ENCODE measurements around the gene PGM1. TPM values are rescaled to one million over a fixed set of nuclear protein-coding genes. Genes with fewer than 3 reads are reported as not detected.

Gene PGM1
- total and polyA plus RNA-seq, 2 of the 13 experiments (the other 11 are each of a cell fraction or from before 2014, with no cell fraction given): 51.6 to 105 TPM

DNA sequence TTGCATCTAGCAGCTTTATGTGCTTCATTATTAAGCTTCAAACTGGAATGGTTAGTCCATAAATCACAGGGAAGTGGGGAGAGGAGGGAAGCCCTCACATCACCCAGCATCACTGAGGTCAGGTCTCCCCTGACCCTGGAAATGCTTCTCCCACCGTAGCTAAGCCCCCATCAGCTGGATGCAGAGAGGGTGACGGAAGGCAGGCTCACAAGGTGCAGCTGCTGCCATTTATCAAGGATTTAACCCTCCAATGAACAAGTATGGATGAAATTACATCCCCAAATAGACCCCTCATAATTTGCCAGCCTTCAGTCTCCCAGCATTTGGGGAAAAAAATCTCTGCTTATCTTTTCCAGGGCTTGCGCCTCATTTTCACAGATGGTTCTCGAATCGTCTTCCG is 60.8 kb downstream of the PGM1 start (continued):
- TF ChIP-seq, protein P1, sequence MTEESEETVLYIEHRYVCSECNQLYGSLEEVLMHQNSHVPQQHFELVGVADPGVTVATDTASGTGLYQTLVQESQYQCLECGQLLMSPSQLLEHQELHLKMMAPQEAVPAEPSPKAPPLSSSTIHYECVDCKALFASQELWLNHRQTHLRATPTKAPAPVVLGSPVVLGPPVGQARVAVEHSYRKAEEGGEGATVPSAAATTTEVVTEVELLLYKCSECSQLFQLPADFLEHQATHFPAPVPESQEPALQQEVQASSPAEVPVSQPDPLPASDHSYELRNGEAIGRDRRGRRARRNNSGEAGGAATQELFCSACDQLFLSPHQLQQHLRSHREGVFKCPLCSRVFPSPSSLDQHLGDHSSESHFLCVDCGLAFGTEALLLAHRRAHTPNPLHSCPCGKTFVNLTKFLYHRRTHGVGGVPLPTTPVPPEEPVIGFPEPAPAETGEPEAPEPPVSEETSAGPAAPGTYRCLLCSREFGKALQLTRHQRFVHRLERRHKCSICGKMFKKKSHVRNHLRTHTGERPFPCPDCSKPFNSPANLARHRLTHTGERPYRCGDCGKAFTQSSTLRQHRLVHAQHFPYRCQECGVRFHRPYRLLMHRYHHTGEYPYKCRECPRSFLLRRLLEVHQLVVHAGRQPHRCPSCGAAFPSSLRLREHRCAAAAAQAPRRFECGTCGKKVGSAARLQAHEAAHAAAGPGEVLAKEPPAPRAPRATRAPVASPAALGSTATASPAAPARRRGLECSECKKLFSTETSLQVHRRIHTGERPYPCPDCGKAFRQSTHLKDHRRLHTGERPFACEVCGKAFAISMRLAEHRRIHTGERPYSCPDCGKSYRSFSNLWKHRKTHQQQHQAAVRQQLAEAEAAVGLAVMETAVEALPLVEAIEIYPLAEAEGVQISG (CRISPR knock-in tag; IDR thresholded peaks at IDR 0.05): no peak
- TF ChIP-seq RAD51 (IDR thresholded peaks at IDR 0.05; ENCODE audit: borderline replicate concordance) (no peak), FOXK1 (CRISPR knock-in tag; IDR thresholded peaks at IDR 0.05; ENCODE audit: borderline replicate concordance, low read depth) (no peak), ZNF720 (CRISPR knock-in tag; IDR thresholded peaks at IDR 0.05) (no peak), U2AF2 (IDR thresholded peaks at IDR 0.05; ENCODE audit: low read depth, low read length) (no peak)

DNA sequence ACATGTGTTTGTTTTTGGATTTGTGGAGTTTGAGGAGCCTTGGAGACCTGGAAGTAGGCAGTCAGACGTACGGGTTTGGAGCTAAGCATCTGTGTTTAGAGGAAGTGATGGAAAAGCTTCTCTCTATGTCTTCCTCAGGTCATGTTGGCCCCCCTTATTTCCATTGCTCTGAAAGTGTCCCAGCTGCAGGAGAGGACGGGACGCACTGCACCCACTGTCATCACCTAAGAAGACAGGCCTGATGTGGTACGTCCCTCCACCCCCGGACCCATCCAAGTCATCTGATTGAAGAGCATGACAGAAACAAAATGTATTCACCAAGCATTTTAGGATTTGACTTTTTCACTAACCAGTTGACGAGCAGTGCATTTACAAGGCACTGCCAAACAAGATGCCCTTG is 66.2 kb downstream of the PGM1 start:
- CTCF ChIA-PET (ENCODE audit: low intra/inter-chr PET ratio, low total read pairs): no interaction called here
- POLR2A ChIA-PET: interaction anchor here (1.2 kb wide), 1 partner anchor 17 kb away, joined by 3 read pairs; no protein-coding TSS in a partner anchor
- intact Hi-C loops (cut with micrococcal nuclease; ENCODE audit: unreplicated experiment): no loop called here
- H3K4me1 ChIP-seq (ENCODE audit: insufficient read depth, low read length): peaks cover 25% of the 10 kb centered on the region
- FAIRE-seq: no peak
- no peaks in the 10 kb centered on the region for H4K20me1 ChIP-seq (ENCODE audit: insufficient read depth, low read length)
- no peak overlapping the region for H3K4me3 ChIP-seq (replicated peaks in 1 of 3; ENCODE audit: insufficient read depth in 1 of 3, low read depth in 2 of 3, low read length in 3 of 3)
- in situ Hi-C loops (cut with HindIII; ENCODE audit: extremely low pct_ligation_motif_present, low pct_unique_long_range_greater_than_20kb): no loop called here
- no peak overlapping the region for H3K4me2 ChIP-seq (ENCODE audit: low read depth, low read length)
- no peaks in the 10 kb centered on the region for H3K27me3 ChIP-seq (ENCODE audit: control insufficient read depth in 1 of 2, insufficient read depth in 2 of 2, low read length in 2 of 2)
- H3K79me2 ChIP-seq (ENCODE audit: insufficient read depth, low read length): no peaks in the 10 kb centered on the region
- no peak overlapping the region for H2AFZ ChIP-seq (ENCODE audit: low read length)
- no peak for DNase-seq (ENCODE audit: low spot score)
- WGBS (ENCODE audit: low lambda C conversion rate): 91% methylated on average over 7 of the region's 7 CpGs
- no peak for ATAC-seq
- peaks cover 10 to 31% of the 10 kb centered on the region in 2 experiments; a peak in 4 of 5 replicates for H3K36me3 ChIP-seq (replicated peaks in 1 of 2; ENCODE audit: control insufficient read depth in 1 of 2, insufficient read depth in 2 of 2, low read length in 2 of 2)
- H3K9ac ChIP-seq (ENCODE audit: insufficient read depth, low read depth, low read length): no peak overlapping the region
- H3K9me3 ChIP-seq (ENCODE audit: low read length): no peaks in the 10 kb centered on the region
- no peak overlapping the region for H3K27ac ChIP-seq (ENCODE audit: extremely low read length, insufficient read depth, low read length)
- BruUV-seq (replicated peaks): no TSS peak
- no peak for TF ChIP-seq TRIM24 (CRISPR knock-in tag; IDR thresholded peaks at IDR 0.05)
- no peak for TF ChIP-seq MED1 (CRISPR knock-in tag; IDR thresholded peaks at IDR 0.05)
- TF ChIP-seq ZNF598 (CRISPR knock-in tag; IDR thresholded peaks at IDR 0.05; ENCODE audit: borderline replicate concordance): no peak
- TF ChIP-seq RFX1 (IDR thresholded peaks at IDR 0.05): no peak
- TF ChIP-seq, protein P2, sequence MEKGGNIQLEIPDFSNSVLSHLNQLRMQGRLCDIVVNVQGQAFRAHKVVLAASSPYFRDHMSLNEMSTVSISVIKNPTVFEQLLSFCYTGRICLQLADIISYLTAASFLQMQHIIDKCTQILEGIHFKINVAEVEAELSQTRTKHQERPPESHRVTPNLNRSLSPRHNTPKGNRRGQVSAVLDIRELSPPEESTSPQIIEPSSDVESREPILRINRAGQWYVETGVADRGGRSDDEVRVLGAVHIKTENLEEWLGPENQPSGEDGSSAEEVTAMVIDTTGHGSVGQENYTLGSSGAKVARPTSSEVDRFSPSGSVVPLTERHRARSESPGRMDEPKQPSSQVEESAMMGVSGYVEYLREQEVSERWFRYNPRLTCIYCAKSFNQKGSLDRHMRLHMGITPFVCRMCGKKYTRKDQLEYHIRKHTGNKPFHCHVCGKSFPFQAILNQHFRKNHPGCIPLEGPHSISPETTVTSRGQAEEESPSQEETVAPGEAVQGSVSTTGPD (CRISPR knock-in tag; IDR thresholded peaks at IDR 0.05): no peak
- no peak for TF ChIP-seq SP2 (CRISPR knock-in tag; IDR thresholded peaks at IDR 0.05)
- TF ChIP-seq, protein P3, sequence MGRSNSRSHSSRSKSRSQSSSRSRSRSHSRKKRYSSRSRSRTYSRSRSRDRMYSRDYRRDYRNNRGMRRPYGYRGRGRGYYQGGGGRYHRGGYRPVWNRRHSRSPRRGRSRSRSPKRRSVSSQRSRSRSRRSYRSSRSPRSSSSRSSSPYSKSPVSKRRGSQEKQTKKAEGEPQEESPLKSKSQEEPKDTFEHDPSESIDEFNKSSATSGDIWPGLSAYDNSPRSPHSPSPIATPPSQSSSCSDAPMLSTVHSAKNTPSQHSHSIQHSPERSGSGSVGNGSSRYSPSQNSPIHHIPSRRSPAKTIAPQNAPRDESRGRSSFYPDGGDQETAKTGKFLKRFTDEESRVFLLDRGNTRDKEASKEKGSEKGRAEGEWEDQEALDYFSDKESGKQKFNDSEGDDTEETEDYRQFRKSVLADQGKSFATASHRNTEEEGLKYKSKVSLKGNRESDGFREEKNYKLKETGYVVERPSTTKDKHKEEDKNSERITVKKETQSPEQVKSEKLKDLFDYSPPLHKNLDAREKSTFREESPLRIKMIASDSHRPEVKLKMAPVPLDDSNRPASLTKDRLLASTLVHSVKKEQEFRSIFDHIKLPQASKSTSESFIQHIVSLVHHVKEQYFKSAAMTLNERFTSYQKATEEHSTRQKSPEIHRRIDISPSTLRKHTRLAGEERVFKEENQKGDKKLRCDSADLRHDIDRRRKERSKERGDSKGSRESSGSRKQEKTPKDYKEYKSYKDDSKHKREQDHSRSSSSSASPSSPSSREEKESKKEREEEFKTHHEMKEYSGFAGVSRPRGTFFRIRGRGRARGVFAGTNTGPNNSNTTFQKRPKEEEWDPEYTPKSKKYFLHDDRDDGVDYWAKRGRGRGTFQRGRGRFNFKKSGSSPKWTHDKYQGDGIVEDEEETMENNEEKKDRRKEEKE (IDR thresholded peaks at IDR 0.05): no peak
- no peak for TF ChIP-seq RNF2 (conservative IDR thresholded peaks at IDR 0.05; ENCODE audit: low read depth)
- TF ChIP-seq NFRKB (IDR thresholded peaks at IDR 0.05): no peak
- no peak for TF ChIP-seq FOXJ3 (CRISPR knock-in tag; IDR thresholded peaks at IDR 0.05; ENCODE audit: borderline replicate concordance)
- TF ChIP-seq, protein P4, sequence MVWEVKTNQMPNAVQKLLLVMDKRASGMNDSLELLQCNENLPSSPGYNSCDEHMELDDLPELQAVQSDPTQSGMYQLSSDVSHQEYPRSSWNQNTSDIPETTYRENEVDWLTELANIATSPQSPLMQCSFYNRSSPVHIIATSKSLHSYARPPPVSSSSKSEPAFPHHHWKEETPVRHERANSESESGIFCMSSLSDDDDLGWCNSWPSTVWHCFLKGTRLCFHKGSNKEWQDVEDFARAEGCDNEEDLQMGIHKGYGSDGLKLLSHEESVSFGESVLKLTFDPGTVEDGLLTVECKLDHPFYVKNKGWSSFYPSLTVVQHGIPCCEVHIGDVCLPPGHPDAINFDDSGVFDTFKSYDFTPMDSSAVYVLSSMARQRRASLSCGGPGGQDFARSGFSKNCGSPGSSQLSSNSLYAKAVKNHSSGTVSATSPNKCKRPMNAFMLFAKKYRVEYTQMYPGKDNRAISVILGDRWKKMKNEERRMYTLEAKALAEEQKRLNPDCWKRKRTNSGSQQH (CRISPR knock-in tag; IDR thresholded peaks at IDR 0.05; ENCODE audit: low read depth): no peak
- TF ChIP-seq ZNF33A (CRISPR knock-in tag; IDR thresholded peaks at IDR 0.05; ENCODE audit: borderline replicate concordance): no peak
- no peak for TF ChIP-seq ETV6 (CRISPR knock-in tag; conservative IDR thresholded peaks at IDR 0.05)

All from HepG2 (cell line).